ENCODE results near the gene PRR16. TPM values are rescaled to one million over a fixed set of nuclear protein-coding genes. Genes with fewer than 3 reads are reported as not detected.

The PRR16 gene
- total RNA-seq, 1 donor from 2014 or later = 2.1 TPM

DNA sequence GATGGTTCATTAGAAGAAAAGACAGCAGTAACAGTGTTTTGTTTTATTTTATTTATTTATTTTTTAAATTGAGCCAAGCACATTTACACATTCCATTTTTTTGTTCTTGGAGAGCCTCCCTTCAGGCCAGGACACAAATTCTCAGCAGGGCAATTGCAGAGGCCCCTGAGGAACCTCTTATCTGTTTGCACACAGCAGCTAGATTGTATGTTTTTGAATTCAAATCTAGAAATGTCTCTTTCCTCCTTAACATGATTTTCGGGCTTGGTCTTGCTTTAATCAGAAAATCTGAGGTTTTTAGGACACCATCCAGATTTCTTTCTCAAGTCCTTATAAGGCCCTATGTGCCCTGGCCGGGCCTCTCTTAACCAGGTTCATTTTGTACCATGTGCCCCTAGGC lies 76.0 kb downstream of the PRR16 start:
- Mint-ChIP-seq H3K4me1 (ENCODE audit: unreplicated experiment) (peaks cover 4% of the 10 kb centered on the region), H3K4me3 (no peak overlapping the region), H3K27me3 (no peaks in the 10 kb centered on the region), H3K36me3 (no peaks in the 10 kb centered on the region), H3K27ac (no peak overlapping the region), H3K9me3 (no peaks in the 10 kb centered on the region)
- TF ChIP-seq, protein P1, sequence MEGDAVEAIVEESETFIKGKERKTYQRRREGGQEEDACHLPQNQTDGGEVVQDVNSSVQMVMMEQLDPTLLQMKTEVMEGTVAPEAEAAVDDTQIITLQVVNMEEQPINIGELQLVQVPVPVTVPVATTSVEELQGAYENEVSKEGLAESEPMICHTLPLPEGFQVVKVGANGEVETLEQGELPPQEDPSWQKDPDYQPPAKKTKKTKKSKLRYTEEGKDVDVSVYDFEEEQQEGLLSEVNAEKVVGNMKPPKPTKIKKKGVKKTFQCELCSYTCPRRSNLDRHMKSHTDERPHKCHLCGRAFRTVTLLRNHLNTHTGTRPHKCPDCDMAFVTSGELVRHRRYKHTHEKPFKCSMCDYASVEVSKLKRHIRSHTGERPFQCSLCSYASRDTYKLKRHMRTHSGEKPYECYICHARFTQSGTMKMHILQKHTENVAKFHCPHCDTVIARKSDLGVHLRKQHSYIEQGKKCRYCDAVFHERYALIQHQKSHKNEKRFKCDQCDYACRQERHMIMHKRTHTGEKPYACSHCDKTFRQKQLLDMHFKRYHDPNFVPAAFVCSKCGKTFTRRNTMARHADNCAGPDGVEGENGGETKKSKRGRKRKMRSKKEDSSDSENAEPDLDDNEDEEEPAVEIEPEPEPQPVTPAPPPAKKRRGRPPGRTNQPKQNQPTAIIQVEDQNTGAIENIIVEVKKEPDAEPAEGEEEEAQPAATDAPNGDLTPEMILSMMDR (conservative IDR thresholded peaks at IDR 0.05) = no peak
- DNase-seq (ENCODE audit: extremely low spot score, unreplicated experiment) = no peak

DNA sequence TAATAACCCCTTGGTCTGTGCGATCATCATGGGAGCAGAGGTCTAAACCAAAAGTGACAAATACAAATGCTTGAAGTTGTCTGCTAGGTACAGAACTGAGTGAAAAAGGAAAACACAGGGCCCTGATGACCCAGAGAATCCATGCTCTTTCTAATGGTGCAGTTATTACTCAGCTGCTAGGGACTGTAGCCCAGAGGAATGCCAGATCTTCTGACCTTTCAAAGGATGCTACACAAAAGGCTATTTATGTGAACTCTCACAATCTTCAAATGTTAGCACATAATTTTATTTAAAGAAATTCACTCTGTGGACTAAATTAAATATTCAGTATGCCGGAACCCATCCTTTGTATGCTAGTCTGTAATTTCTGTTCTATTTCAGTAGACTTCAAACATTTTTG lies 79.9 kb downstream of the PRR16 start:
- Mint-ChIP-seq H3K4me3 (no peak overlapping the region), H3K36me3 (no peaks in the 10 kb centered on the region), H3K27ac (no peak overlapping the region), H3K9me3 (no peaks in the 10 kb centered on the region), H3K27me3 (no peaks in the 10 kb centered on the region), H3K4me1 (ENCODE audit: unreplicated experiment) (no peaks in the 10 kb centered on the region)
- DNase-seq (ENCODE audit: extremely low spot score, unreplicated experiment) = no peak
- TF ChIP-seq, protein P1 (conservative IDR thresholded peaks at IDR 0.05) = no peak

DNA sequence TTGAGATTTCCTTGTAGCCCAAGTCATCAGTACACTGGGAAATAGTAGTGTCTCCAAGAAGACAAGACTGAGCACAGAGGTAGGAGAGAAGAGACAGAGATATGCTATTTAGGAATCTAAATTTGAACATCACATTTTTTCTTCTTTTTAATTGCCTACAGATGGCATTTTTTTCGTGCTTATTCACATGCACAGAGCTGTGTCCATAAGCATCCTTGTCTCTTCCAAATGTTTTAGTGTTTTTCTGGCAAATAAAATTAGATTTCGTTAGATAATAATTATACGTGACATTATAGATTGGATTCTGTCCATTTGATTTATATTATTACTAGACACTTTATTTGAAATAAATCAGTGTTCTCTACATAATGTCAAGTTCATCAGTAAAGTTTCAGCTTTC lies 80.9 kb downstream of the PRR16 start:
- TF ChIP-seq, protein P1 (conservative IDR thresholded peaks at IDR 0.05) = no peak
- Mint-ChIP-seq H3K27me3 (no peaks in the 10 kb centered on the region), H3K36me3 (no peaks in the 10 kb centered on the region), H3K4me3 (no peak overlapping the region), H3K4me1 (ENCODE audit: unreplicated experiment) (no peaks in the 10 kb centered on the region), H3K27ac (no peak overlapping the region), H3K9me3 (no peaks in the 10 kb centered on the region)
- no peak for DNase-seq (ENCODE audit: extremely low spot score, unreplicated experiment)

DNA sequence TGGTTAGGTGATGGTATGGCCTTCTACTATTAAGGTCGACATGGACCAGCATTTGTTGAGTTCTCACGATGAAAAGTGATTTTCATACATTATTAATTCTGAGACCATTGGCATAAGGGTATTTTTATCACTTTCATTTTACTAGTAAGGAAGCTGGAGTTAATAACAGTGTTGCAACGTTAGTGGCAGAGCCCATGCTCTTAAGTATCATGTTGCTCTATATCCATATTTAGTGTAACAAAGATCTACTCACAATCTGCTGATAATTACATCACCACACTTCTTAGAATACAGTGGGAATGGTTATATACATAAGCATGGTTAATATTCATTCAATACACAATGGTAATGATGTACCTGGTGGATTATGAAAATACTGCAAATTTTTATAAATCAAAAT lies 81.9 kb downstream of the PRR16 start:
- Mint-ChIP-seq H3K4me3 (no peak overlapping the region), H3K27ac (no peak overlapping the region), H3K4me1 (ENCODE audit: unreplicated experiment) (no peaks in the 10 kb centered on the region), H3K27me3 (no peaks in the 10 kb centered on the region), H3K9me3 (no peaks in the 10 kb centered on the region), H3K36me3 (no peaks in the 10 kb centered on the region)
- TF ChIP-seq, protein P1 (conservative IDR thresholded peaks at IDR 0.05) = no peak
- DNase-seq (ENCODE audit: extremely low spot score, unreplicated experiment) = no peak

DNA sequence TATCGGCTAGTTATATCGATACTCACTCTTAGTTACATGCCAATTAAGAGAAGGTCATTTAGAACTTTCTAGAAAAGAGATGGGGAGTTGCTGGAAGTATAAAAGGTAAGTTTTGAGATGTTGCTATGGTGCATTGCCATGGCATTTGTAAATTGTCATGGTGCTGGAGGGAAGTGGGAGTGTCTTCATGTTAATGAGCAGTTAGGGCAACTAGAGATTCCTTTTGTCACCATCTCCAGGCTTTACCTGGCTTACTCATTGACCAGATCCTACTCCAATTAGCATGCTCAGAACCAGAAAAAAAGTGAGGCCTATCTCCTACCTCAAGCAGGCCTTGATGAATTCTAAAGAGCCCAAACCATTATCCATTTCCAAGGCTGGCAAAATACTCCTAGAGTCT lies 82.8 kb downstream of the PRR16 start:
- Mint-ChIP-seq H3K4me3 (no peak overlapping the region), H3K4me1 (ENCODE audit: unreplicated experiment) (no peaks in the 10 kb centered on the region), H3K36me3 (no peaks in the 10 kb centered on the region), H3K9me3 (no peaks in the 10 kb centered on the region), H3K27ac (no peak overlapping the region), H3K27me3 (no peaks in the 10 kb centered on the region)
- TF ChIP-seq, protein P1 (conservative IDR thresholded peaks at IDR 0.05) = no peak
- no peak for DNase-seq (ENCODE audit: extremely low spot score, unreplicated experiment)

DNA sequence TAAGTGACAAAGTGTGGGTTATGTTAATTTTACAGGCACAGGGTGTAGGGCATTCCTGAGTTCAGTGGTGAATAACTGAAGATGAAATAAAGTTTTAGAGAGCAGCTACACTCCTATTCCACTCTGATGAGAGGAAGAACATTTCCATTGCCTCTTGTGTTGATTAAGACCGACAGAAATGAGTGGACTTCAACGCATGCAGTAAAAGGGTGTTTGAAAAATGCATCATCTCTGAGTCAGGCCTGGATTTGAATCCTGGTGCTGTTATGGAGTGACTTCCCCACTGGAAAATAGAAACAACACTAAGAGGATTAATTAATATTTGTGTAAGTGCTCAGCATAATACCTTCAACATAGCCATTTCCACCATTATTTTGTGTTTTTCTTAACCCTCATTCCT lies 86.3 kb downstream of the PRR16 start:
- H3K4me3 Mint-ChIP-seq = no peak overlapping the region
- no peak overlapping the region for H3K27ac Mint-ChIP-seq
- TF ChIP-seq, protein P1 (conservative IDR thresholded peaks at IDR 0.05) = no peak
- H3K9me3 Mint-ChIP-seq = no peaks in the 10 kb centered on the region
- H3K4me1 Mint-ChIP-seq (ENCODE audit: unreplicated experiment) = no peaks in the 10 kb centered on the region
- DNase-seq (ENCODE audit: extremely low spot score, unreplicated experiment) = no peak
- H3K27me3 Mint-ChIP-seq = no peaks in the 10 kb centered on the region
- H3K36me3 Mint-ChIP-seq = no peaks in the 10 kb centered on the region

All from type B pancreatic cell (in vitro differentiated cells).